ENCODE measurements around the gene DIP2A. TPM values are rescaled to one million over a fixed set of nuclear protein-coding genes. Genes with fewer than 3 reads are reported as not detected.

Gene DIP2A
- total RNA-seq, 2 donors from 2014 or later: 44.2 to 82.2 TPM

- Histone ChIP-seq H3K4me3 (no peak overlapping the region), H3K36me3 (peaks cover 8% of the 10 kb centered on the region in 2 donors), H3K27ac (no peak overlapping the region), H3K9me3 (no peaks in the 10 kb centered on the region), H3K27me3 (replicated peaks; ENCODE audit: insufficient read depth) (no peaks in the 10 kb centered on the region), H3K4me1 (replicated peaks) (no peaks in the 10 kb centered on the region)
- no peak for TF ChIP-seq POLR2A (IDR thresholded peaks at IDR 0.05)
- TF ChIP-seq POLR2AphosphoS5 (IDR thresholded peaks at IDR 0.05): no peak
- TF ChIP-seq, protein P1, sequence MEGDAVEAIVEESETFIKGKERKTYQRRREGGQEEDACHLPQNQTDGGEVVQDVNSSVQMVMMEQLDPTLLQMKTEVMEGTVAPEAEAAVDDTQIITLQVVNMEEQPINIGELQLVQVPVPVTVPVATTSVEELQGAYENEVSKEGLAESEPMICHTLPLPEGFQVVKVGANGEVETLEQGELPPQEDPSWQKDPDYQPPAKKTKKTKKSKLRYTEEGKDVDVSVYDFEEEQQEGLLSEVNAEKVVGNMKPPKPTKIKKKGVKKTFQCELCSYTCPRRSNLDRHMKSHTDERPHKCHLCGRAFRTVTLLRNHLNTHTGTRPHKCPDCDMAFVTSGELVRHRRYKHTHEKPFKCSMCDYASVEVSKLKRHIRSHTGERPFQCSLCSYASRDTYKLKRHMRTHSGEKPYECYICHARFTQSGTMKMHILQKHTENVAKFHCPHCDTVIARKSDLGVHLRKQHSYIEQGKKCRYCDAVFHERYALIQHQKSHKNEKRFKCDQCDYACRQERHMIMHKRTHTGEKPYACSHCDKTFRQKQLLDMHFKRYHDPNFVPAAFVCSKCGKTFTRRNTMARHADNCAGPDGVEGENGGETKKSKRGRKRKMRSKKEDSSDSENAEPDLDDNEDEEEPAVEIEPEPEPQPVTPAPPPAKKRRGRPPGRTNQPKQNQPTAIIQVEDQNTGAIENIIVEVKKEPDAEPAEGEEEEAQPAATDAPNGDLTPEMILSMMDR (IDR thresholded peaks at IDR 0.05): no peak
- intact Hi-C loops (cut with DNase I): no loop called here
- no peak for DNase-seq (ENCODE audit: low spot score)
- WGBS: 93% methylated on average over 11 of the region's 11 CpGs
Measured at GRCh38 chr21:46540087-46540710, 81.5 kb downstream of the DIP2A start.

DNA sequence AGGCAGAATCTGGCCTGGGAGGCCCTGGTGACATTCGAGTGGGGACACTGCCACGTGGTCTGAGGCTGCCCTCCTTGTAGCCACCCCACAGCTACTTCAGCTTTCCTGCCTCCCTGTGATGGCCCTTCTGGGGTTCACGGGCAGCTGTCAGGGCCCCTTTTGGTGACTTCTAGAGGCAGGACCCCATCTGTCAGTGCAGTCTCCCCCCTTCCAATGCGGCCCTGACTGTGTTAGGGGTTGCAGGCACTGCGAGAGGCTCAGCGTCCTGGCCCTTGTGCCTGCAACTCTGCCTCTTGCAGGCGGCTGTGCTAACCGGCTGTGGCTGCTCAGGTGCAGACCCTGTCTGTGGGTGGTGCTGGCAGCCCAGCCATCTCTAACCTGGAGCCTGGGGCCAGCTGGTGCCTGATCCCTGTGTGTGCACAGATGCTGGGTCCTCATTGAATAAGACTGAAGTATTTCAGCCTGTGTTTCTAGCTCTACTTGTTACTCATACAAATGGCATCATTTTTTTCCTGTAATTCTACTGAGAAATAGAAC lies 84.0 kb downstream of the DIP2A start:
- intact Hi-C loops (cut with DNase I): no loop called here
- no peak for TF ChIP-seq POLR2AphosphoS5 (IDR thresholded peaks at IDR 0.05)
- no peak for TF ChIP-seq POLR2A (IDR thresholded peaks at IDR 0.05)
- TF ChIP-seq, protein P1 (IDR thresholded peaks at IDR 0.05): no peak
- no peak for DNase-seq (ENCODE audit: low spot score)
- Histone ChIP-seq H3K9me3 (no peaks in the 10 kb centered on the region), H3K27ac (no peak overlapping the region), H3K27me3 (replicated peaks; ENCODE audit: insufficient read depth) (no peaks in the 10 kb centered on the region), H3K4me3 (no peak overlapping the region), H3K36me3 (peaks cover 3 to 22% of the 10 kb centered on the region in 2 donors), H3K4me1 (replicated peaks) (no peaks in the 10 kb centered on the region)
- 92% methylated on average over 8 of the region's 8 CpGs for WGBS

DNA sequence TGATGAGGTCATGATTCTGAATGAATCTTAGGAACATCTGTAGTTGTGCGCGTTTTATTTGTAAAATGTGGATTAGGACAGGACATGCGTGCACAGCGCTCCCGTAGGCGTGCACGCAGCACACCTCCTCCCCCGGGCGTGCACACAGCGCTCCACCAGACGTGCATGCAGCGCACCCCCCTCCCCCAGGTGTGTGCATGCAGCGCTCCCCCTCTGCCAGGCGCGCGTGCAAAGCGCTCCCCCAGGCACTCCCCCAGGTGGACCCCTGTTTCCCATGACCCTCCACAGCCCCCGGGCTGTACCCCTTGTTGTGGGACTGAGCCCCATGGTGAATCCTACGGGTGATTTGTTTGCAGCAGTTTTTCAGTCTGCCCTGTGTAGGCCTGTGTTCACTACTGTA lies 84.6 kb downstream of the DIP2A start:
- WGBS: 93% methylated on average over 19 of the region's 19 CpGs
- DNase-seq (ENCODE audit: low spot score): no peak
- no peaks in the 10 kb centered on the region for H3K27me3 ChIP-seq (replicated peaks; ENCODE audit: insufficient read depth)
- H3K9me3 ChIP-seq: no peaks in the 10 kb centered on the region
- no peak overlapping the region for H3K4me3 ChIP-seq
- TF ChIP-seq POLR2AphosphoS5 (IDR thresholded peaks at IDR 0.05) (no peak), POLR2A (IDR thresholded peaks at IDR 0.05) (no peak)
- TF ChIP-seq, protein P1 (IDR thresholded peaks at IDR 0.05): no peak
- no peaks in the 10 kb centered on the region for H3K4me1 ChIP-seq (replicated peaks)
- intact Hi-C loops (cut with DNase I): no loop called here
- peaks cover 0 to 22% of the 10 kb centered on the region in 2 donors for H3K36me3 ChIP-seq
- H3K27ac ChIP-seq: no peak overlapping the region

- Histone ChIP-seq H3K9me3 (no peaks in the 10 kb centered on the region), H3K4me1 (replicated peaks) (no peaks in the 10 kb centered on the region), H3K36me3 (peaks cover 0 to 22% of the 10 kb centered on the region in 2 donors), H3K27me3 (replicated peaks; ENCODE audit: insufficient read depth) (no peaks in the 10 kb centered on the region), H3K27ac (no peak overlapping the region), H3K4me3 (no peak overlapping the region)
- no peak for TF ChIP-seq POLR2AphosphoS5 (IDR thresholded peaks at IDR 0.05)
- TF ChIP-seq POLR2A (IDR thresholded peaks at IDR 0.05): no peak
- TF ChIP-seq, protein P1 (IDR thresholded peaks at IDR 0.05): no peak
- intact Hi-C loops (cut with DNase I): no loop called here
- 92% methylated on average over 8 of the region's 8 CpGs for WGBS
- no peak for DNase-seq (ENCODE audit: low spot score)
Measured at GRCh38 chr21:46544003-46544402, 85.3 kb downstream of the DIP2A start.

DNA sequence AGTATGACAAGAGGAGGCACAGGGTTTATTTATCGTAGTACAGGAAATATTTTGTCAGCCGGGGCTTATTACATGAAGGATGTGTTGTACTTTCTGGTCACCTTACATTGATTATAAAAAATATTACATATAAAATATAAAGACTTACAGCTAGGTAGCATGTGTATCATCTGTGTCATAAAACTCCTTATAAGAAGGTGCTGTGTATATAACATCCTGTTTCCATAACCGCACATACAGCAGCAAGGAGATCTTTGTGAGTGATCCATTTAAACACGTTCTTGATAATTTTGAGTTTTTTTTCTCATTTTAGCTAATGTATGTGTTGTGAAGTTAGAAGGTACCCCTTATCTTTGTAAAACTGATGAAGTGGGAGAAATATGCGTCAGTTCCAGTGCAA lies 86.1 kb downstream of the DIP2A start:
- H3K4me1 ChIP-seq (replicated peaks): no peaks in the 10 kb centered on the region
- no peak overlapping the region for H3K4me3 ChIP-seq
- DNase-seq (ENCODE audit: low spot score): no peak
- TF ChIP-seq, protein P1 (IDR thresholded peaks at IDR 0.05): no peak
- no peak for TF ChIP-seq POLR2A (IDR thresholded peaks at IDR 0.05)
- no peak for TF ChIP-seq POLR2AphosphoS5 (IDR thresholded peaks at IDR 0.05)
- WGBS: 85% methylated on average over 5 of the region's 5 CpGs
- intact Hi-C loops (cut with DNase I): no loop called here
- H3K36me3 ChIP-seq: peaks cover 0 to 22% of the 10 kb centered on the region in 2 donors
- H3K27me3 ChIP-seq (replicated peaks; ENCODE audit: insufficient read depth): no peaks in the 10 kb centered on the region
- H3K9me3 ChIP-seq: no peaks in the 10 kb centered on the region
- H3K27ac ChIP-seq: no peak overlapping the region
